HG03139 (cell line): ENCODE data around the gene LCE1B.

Experiments used
- ATAC-seq: cut with Tn5 transposase; IDR thresholded peaks from one replicate; pipeline ENCODE4 v1.9.1; 2021; ENCODE audit not compliant: unreplicated experiment

LCE1B gene

GRCh38 chr1:152860129-152860528 is 48.4 kb downstream of the LCE1B start:
- no peak for ATAC-seq

DNA sequence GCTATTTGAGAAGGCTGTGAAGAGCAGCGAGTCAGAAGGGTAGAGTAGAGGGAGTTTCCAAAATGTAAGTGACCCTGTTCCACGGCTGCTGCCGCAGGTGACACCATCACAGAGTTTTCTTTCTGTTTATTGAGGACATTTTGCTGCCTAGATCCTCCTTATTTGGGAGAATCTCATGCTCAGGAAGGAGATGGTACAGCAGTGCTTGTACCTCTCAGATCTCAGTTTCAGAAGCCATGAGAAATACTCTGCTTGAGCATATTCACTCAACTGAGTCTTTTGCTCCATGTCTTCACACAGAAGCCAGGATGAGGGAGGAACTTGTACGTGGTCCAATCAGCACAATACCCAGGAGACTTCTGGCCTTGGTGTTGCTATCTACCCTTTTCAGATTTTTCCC is 49.6 kb downstream of the LCE1B start:
- ATAC-seq, result no peak
